ENCODE data around the gene ZNF839. TPM values are rescaled to one million over a fixed set of nuclear protein-coding genes. Genes with fewer than 3 reads are reported as not detected.

The ZNF839 gene
- 8.3 and 10.2 TPM in 2 replicates for total RNA-seq

DNA sequence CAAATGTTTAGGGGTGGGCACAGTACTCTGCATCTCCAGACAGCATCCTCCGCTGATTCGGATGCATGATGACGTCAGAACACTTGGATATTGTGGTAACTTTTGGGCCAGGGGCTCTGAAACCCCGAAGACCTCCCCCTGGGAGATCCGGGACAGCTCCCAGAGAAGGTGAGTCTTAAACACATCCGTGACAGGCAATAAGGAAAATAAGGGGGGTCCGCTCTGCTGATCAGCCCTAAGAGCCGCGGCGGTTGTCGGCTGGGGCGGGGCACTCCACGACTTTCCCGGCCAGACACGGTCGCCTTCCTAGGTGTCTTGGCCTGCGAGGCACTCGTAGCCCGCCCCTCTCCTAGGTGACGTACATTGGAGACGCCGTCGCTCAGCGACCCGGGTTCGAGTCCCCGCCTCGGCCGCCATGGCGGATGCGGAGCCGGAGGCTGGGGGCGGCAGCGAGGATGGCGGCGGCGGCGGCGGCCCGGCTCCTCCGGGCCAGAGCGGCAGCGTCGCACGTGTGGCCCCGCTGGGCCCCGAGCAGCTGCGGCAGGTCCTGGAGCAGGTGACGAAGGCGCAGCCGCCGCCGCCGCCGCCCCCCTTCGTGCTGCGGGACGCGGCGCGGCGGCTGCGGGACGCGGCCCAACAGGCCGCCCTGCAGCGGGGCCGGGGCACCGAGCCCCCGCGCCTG lies at the start of gene ZNF839:
TSS of gene ZNF839 (plus strand) at position 396 of the 682 bp plus-strand sequence. CDS start at position 416, 20 bp downstream.

DNA sequence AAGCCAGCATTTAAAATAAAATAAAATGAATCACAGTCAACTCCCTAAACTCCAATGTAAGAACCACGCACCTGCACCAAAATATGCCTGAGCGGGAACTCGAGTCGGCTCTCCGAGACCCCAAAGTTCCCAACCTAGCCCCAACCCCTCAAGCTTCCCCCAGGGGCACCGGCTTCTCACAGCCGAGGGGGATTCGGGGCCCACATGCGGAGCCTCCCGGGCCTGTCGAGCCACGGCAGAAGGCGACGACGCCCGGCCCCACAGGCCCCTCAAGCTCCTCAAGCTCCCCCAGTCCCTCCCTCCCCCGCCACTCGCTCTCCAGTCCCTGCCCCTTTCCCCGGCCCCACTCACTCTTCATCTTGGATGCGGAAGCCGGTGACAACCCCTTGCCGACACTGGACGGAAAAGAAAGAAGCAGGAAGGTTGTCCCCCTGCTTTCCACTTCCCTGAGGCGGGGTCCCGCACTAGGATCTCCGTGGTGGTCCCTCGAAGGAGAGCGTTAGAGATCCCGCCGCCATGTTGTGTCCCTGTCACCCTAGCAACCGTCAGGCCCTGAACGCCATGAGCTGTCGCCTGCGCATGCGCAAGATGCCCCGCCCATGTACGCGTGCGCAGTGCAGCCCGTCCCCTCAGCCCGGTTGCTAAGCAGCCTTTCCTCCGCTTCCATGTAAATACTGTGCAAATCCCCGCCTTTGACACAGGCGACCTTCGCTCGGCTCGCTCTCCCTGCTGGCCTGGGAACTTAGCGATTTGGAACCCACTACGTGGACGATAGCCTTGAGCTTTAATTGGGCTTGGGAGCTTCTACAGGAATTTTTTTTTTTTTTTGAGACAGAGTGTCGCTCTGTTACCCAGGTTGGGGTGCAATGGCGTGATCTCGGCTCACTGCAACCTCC lies 14.7 kb upstream of the ZNF839 start, which contains the start of gene MOK:
TSS of gene MOK (minus strand) at position 554 of the 896 bp plus-strand sequence. CDS start at position 358, 196 bp downstream.

DNA sequence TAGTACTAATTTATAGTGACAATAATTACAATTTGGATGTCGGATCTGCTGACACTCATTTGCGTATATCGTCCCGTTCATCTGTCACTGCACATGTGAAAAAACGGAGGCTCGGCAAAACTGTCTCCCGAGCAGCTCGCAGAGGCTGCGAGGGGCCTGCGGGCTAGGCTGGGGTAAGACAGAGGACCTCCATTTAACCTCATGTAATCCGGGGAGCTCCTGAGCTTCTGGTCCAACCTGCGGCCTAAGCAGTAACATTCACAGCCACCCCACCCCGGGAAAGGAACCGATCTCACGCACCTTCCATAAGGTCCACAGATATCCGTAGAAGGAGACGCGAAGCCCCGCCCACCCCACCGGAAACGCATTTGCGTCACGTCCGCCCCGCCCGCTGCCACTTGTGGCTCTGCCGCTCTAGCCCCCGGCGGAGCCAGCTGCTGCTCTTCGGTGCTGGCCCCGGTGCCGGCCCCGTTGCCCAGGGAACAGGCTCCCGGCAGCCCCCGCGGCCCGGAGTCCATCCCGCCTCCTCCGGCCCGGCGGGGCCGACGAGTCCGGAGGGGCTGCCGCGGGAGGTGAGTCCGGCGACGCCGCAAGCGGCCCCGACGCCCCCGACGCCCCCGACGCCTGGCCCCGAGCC lies 43.1 kb downstream of the ZNF839 start, which contains the start of the genes CINP and TECPR2:
TSS of gene CINP (minus strand) at position 346 of the 637 bp plus-strand sequence. CDS start at position 307, 39 bp downstream.
TSS of gene TECPR2 (plus strand) at position 397 of the 637 bp plus-strand sequence. CDS start 13,781 bp downstream, outside the sequence.

Other genes starting within 250 kb of the ZNF839 start
- gene HSP90AA1, start 232.7 kb upstream of the ZNF839 start, total RNA-seq: 412 and 423 TPM in 2 replicates
- 14.8 and 16.6 TPM in 2 replicates for gene WDR20, start 179.8 kb upstream of the ZNF839 start, total RNA-seq
- 7.0 and 10.7 TPM in 2 replicates for gene MOK, start 14.6 kb upstream of the ZNF839 start, total RNA-seq
- 36.6 and 42.9 TPM in 2 replicates for gene CINP, start 43.1 kb downstream of the ZNF839 start, total RNA-seq
- 23.3 and 36.1 TPM in 2 replicates for gene TECPR2, start 43.2 kb downstream of the ZNF839 start, total RNA-seq
- gene ANKRD9, start 190.0 kb downstream of the ZNF839 start, total RNA-seq: 16.1 and 36.8 TPM in 2 replicates